Lower leg skin (tissue), 4 donors: ENCODE results near the gene CPTP. TPM values are rescaled to one million over a fixed set of nuclear protein-coding genes. Genes with fewer than 3 reads are reported as not detected.
"Not testable (repeated sequence)": the region's sequence is repeated elsewhere in the genome, so short reads cannot be mapped to it uniquely, and the experiment has no call there.

ENCODE experiments used
- DNase-seq, 2 donors: peaks; one replicate each; pipeline ENCODE4 v3.0.0-alpha.2; 2019; ENCODE audit warnings: low spot score in 2 of 2
- H3K4me3 ChIP-seq: fragments of 200-600 bp; sonication (generic); 2 replicates; pipeline ENCODE4 v1.5.1; 2017; ENCODE audit warnings: mild to moderate bottlenecking, low read depth; ENCODE audit not compliant: poor library complexity, severe bottlenecking
- POLR2A ChIP-seq, 2 donors: fragments of 450-650 bp; IDR thresholded peaks; one replicate each; pipeline ENCODE4 v1.6.1; 2016 to 2017; ENCODE audit warnings: antibody characterized with exemption in 2 of 2, mild to moderate bottlenecking in 1 of 2, moderate library complexity in 1 of 2
- WGBS, 2 donors: methylation state at CpG; one replicate each; pipeline ENCODE4 v1.1.5; 2018; 5-methylcytosine and 5-hydroxymethylcytosine counted together
- intact Hi-C: fragments of 100-400 bp; cut with DNase I; formaldehyde crosslinking; loops from one replicate; pipeline ENCODE4 v1.15.0; 2023; ENCODE audit warnings: low total_unique reads
- total RNA-seq, 4 donors: library from RNA; depleted of rRNA; stranded (reverse); fragments of >200 nt; gene quantifications; one replicate each; pipeline ENCODE4 v1.1.0, GENCODE V29; 2016
- TF ChIP-seq, protein P1 (sequence below), 3 donors: fragments of 450-650 bp; IDR thresholded peaks; one replicate each; pipeline ENCODE4 v1.5.1; 2016; ENCODE audit warnings: antibody characterized with exemption in 3 of 3, mild to moderate bottlenecking in 3 of 3, moderate library complexity in 2 of 3

CPTP gene
- total RNA-seq, 4 donors from 2014 or later, result 51.0 to 62.9 (median 57.4) TPM

DNA sequence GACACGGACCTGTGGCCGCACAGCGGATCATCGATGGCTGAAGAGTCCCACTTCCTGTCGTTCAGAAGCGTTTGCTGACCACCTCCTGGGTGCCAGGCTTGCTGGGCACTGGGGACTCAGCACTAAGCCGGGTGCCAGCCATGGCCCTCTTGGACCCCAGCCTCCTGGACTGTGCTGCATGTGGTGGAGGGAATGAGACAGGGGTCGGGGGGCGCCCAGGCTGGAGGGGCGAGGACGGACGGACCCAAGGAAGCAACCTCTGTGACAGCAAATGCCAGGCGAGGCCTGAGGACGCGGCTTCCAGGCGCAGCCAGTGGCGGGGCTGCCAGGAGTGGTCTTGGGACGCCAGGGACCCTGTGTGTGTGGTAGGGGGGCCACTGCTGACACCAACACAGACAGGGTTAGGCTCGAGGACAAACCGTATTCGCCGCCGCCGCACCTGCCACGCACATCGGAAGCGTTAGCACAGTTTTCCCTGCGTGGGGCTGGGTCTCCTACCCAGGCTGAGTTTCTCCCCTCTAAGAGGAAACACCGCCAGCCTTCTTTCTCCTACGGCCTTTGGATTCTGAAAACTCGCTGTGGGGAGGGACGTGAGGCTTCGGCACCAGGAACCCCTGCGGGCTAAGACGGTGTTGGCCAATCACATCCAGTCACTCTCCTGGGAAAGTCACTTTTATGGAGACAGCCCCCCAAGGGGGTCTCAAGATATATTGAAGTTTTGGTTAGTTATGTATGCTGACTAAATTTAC, 36.8 kb downstream of the CPTP start:
- 65 to 70% methylated on average over 34 of the region's 35 CpGs for WGBS, 2 donors
- DNase-seq, result no peak
- TF ChIP-seq, protein P1, sequence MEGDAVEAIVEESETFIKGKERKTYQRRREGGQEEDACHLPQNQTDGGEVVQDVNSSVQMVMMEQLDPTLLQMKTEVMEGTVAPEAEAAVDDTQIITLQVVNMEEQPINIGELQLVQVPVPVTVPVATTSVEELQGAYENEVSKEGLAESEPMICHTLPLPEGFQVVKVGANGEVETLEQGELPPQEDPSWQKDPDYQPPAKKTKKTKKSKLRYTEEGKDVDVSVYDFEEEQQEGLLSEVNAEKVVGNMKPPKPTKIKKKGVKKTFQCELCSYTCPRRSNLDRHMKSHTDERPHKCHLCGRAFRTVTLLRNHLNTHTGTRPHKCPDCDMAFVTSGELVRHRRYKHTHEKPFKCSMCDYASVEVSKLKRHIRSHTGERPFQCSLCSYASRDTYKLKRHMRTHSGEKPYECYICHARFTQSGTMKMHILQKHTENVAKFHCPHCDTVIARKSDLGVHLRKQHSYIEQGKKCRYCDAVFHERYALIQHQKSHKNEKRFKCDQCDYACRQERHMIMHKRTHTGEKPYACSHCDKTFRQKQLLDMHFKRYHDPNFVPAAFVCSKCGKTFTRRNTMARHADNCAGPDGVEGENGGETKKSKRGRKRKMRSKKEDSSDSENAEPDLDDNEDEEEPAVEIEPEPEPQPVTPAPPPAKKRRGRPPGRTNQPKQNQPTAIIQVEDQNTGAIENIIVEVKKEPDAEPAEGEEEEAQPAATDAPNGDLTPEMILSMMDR (IDR thresholded peaks at IDR 0.05), result no peak
- TF ChIP-seq POLR2A (IDR thresholded peaks at IDR 0.05), result no peak
- H3K4me3 ChIP-seq, result no peak overlapping the region
- intact Hi-C loops, result no loop called here

DNA sequence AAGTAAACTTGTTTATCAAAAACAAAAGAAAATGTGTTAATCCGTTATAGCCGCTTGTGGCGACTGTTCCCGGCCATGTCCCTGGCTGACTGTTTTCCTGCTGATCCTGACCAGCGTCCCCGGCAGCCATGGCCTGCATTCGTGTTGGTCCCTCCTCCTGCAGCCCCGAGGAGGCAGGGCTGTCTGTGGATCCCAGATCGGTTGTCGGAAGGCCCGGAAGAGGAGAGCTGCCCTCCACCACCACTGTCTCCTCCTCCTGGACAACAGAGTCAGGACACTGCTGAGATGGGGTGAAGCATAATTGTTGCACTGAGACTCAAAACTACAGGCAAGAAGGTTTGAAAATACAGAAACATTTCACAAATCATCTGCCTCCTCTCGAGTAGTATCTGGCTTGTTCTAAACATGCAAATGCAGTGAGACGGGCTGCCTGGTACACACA, 37.4 kb downstream of the CPTP start:
- no peak for DNase-seq
- no peak for TF ChIP-seq POLR2A (IDR thresholded peaks at IDR 0.05)
- WGBS, 2 donors, result 24 to 28% methylated on average over 13 of the region's 13 CpGs
- no peak overlapping the region for H3K4me3 ChIP-seq
- intact Hi-C loops, result no loop called here

DNA sequence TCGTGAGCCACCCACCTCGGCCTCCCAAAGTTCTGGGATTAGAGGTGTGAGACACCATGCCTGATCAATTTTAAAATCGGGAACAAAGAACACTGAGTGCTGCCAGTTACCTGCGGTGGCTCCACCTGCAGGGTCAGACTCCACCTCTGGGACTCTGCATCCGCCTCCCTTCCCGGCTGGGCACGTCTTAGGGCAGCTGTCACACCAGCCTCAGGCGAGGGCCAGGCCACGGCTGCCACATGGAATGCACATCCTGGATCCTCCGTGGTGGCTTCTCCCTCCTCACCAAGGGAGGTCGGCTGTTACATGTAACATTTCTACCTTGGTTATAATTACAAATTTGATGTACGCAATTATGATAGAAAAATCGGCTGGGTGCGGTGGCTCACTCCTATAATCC, 39.7 kb downstream of the CPTP start:
- WGBS, 2 donors, result 64 to 69% methylated on average over 14 of the region's 14 CpGs
- no peak for TF ChIP-seq POLR2A (IDR thresholded peaks at IDR 0.05)
- TF ChIP-seq, protein P1 (IDR thresholded peaks at IDR 0.05), result no peak

DNA sequence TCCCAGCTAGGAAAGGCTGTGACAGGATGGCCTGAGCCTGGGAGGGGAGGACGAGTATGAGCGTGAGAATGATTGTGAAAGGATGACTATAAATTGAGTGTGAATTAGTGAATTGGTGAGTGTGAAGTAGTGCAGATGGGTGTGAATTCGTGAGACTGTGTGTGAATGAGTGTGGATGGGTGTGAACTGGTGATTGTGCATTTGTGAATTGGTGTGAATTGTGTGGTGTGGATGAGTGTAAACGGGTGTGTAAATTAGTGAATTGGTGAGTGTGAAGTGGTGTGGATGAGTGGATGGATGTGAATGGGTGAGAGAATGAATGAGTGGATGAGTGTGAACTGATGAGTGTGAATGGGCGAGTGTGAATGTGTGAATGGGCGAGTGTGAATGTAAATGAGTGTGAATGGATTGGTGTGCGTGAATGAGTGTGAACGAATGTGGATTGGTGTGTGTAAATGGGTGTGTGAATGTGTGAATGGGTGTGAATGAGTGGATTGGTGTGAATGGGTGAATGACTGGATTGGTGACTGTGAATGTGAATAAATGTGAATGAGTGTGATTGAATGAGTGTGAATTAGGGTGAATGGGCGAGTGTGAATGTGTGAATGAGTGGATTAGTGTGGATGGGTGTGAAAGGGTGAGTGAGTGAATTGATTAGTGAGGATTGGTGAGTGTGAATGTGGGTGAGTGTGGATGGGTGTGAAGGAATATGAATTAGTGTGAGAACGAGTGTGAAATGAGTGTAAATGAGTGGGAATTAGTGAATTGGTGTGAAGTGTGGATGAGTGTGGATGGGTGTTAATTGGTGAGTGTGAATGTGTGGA, 41.5 kb downstream of the CPTP start:
- 76 to 84% methylated on average over 10 of the region's 10 CpGs for WGBS, 2 donors
- no peak for TF ChIP-seq POLR2A (IDR thresholded peaks at IDR 0.05)
- TF ChIP-seq, protein P1 (IDR thresholded peaks at IDR 0.05), result no peak
- H3K4me3 ChIP-seq, result no peak overlapping the region
- intact Hi-C loops, result no loop called here
- no peak for DNase-seq

More for the DNA sequence above, 39.7 kb downstream of the CPTP start:
- no peak overlapping the region for H3K4me3 ChIP-seq
- intact Hi-C loops, result no loop called here
- peak in 1 of 2 donors; percentile 23 for DNase-seq

DNA sequence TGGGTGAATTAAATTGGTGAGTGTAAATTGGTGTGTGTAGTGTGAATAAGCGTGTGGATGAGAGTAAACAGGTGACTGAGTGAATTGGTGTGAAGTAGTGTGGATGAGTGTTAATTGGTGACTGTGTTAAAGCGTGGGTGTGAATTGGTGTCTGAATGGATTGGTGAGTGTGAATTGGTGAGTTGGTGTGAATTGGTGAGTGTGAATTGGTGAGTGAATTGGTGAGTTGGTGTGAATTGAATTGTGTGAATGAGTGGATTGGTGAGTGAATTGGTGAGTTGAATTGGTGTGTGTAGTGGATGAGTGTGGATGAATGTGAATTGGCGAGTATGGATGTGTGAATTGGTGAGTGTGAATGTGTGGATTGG, 42.1 kb downstream of the CPTP start:
- WGBS, 2 donors, result 92 to 96% methylated on average over 2 to 3 of the region's 3 CpGs
- TF ChIP-seq, protein P1 (IDR thresholded peaks at IDR 0.05), result no peak
- intact Hi-C loops, result no loop called here

DNA sequence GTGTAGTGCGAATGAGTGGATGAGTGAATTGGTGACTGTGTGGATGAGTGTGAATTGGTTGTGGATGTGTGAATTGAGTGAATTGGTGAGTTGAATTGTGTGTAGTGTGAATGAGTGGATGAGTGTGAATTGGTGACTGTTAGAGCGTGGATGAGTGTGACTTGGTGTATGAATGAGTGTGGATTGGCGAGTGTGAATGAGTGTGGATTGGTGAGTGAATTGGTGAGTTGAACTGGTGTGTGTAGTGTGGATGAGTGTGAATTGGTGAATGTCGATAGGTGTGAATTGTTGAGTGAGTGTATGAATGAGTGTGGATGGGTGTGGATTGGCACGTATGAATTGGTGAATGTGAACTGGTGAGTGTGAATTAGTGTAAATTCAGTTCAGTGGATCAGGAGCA, 42.7 kb downstream of the CPTP start:
- TF ChIP-seq, protein P1 (IDR thresholded peaks at IDR 0.05), result no peak
- H3K4me3 ChIP-seq, result no peak overlapping the region
- no peak for DNase-seq
- intact Hi-C loops, result no loop called here
- WGBS, 2 donors, result 93 to 95% methylated on average over 5 of the region's 5 CpGs

More for the DNA sequence above, 42.1 kb downstream of the CPTP start:
- H3K4me3 ChIP-seq, result no peak overlapping the region
- DNase-seq, result no peak

DNA sequence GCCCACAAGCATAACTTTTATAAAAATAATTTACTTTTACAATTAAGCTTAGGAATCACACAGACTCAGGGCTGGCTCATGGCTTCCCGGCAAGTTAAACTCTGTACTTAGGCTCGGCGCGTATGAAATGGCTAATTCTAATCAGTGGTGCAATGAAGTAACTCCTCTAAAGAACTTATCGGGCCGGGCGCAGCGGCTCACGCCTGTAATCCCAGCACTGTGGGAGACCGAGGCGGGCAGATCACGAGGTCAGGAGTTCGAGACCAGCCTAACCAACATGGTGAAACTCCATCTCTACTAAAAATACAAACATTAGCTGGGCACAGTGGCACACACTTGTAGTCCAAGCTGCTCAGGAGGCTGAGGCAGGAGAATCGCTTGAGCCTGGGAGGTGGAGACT, 45.5 kb downstream of the CPTP start:
- DNase-seq, H3K4me3 ChIP-seq, intact Hi-C loops: not testable (repeated sequence)
- 82 to 98% methylated on average over 14 of the region's 14 CpGs for WGBS, 2 donors
